Aorta (tissue), 5 donors: ENCODE measurements around the gene CA6. TPM values are rescaled to one million over a fixed set of nuclear protein-coding genes. Genes with fewer than 3 reads are reported as not detected.
"Not testable (repeated sequence)": the region's sequence is repeated elsewhere in the genome, so short reads cannot be mapped to it uniquely, and the experiment has no call there.

ENCODE experiments used
- ATAC-seq: fragments of 200-7000 bp; cut with Tn5 transposase; one replicate; pipeline ENCODE4 v1.9.1; 2022; ENCODE audit warnings: moderate library complexity; ENCODE audit not compliant: low FRiP score
- DNase-seq, 2 donors: peaks; one replicate each; pipeline ENCODE4 v3.0.0-alpha.2; 2020
- H3K27ac ChIP-seq, 2 donors: one replicate each; pipeline ENCODE4 v1.5.1; 2013; ENCODE audit warnings: low read length in 2 of 2, mild to moderate bottlenecking in 2 of 2, moderate library complexity in 2 of 2, control low read depth in 1 of 2, inconsistent platforms in 1 of 2, low read depth in 1 of 2
- H3K27me3 ChIP-seq, 2 donors: one replicate each; pipeline ENCODE4 v1.6.1; 2013; ENCODE audit warnings: control low read depth in 1 of 2, low read length in 1 of 2, mild to moderate bottlenecking in 1 of 2, moderate library complexity in 1 of 2; ENCODE audit not compliant: insufficient read depth in 2 of 2, control insufficient read depth in 1 of 2
- H3K36me3 ChIP-seq, 2 donors: one replicate each; pipeline ENCODE4 v1.6.1; 2013; ENCODE audit warnings: control low read depth in 1 of 2, low read length in 1 of 2, mild to moderate bottlenecking in 1 of 2; ENCODE audit not compliant: insufficient read depth in 2 of 2, control insufficient read depth in 1 of 2
- H3K4me1 ChIP-seq, 2 donors: one replicate each; pipeline ENCODE4 v1.6.1; 2013; ENCODE audit warnings: low read length in 2 of 2, control low read depth in 1 of 2, mild to moderate bottlenecking in 1 of 2, moderate library complexity in 1 of 2; ENCODE audit not compliant: insufficient read depth in 2 of 2, control insufficient read depth in 1 of 2
- H3K4me3 ChIP-seq, 2 donors: one replicate each; pipeline ENCODE4 v1.5.1; 2013; ENCODE audit warnings: low read length in 2 of 2, control low read depth in 1 of 2, mild to moderate bottlenecking in 1 of 2
- H3K9me3 ChIP-seq: one replicate; pipeline ENCODE4 v1.6.1; 2013; ENCODE audit warnings: mild to moderate bottlenecking, low read length; ENCODE audit not compliant: control insufficient read depth
- WGBS, 2 donors: extraction: QIAGEN DNeasy Blood & Tissue Kit; methylation state at CpG; one replicate each; pipeline ENCODE4 v1.1.7; 2013; 5-methylcytosine and 5-hydroxymethylcytosine counted together
- intact Hi-C, 2 donors: fragments of 100-400 bp; cut with DNase I; formaldehyde crosslinking; loops; one replicate each; pipeline versions ENCODE4 v1.14.2 to v1.15.0; 2022
- long read RNA-seq, 2 donors: library from polyadenylated mRNA; unstranded; transcript quantifications; one replicate each; pipeline ENCODE4 v2.0.0, GENCODE V29; 2020 to 2021
- polyA plus RNA-seq, 2 donors: library from polyadenylated mRNA; stranded (reverse); fragments of 200-250 nt; gene quantifications; one replicate each; pipeline ENCODE4 v1.2.3, GENCODE V29; 2013
- total RNA-seq, 2 donors: library from RNA; stranded (reverse); fragmentation: NEBNext Ultra II Directional; extraction: Animal tissue kit (Norgen Biotek cat#: 25700); gene quantifications; one replicate each; pipeline ENCODE4 v1.2.1, GENCODE V29; 2021
- donor health status: healthy with polysubstance abuse.
- donor health status: Bipolar disorder and iron deficiency.
- donor health status: DM: no; HTN: no; CAD: no.
- donor health status: DM: no; HTN: no; CAD: no.
- donor health status: DM: yes; HTN: yes; CAD: no.

Gene CA6
- not detected for total RNA-seq
- polyA plus RNA-seq = not detected
- long read RNA-seq, donor 1 = 0 reads
- long read RNA-seq, donor 2 = 0 reads

DNA sequence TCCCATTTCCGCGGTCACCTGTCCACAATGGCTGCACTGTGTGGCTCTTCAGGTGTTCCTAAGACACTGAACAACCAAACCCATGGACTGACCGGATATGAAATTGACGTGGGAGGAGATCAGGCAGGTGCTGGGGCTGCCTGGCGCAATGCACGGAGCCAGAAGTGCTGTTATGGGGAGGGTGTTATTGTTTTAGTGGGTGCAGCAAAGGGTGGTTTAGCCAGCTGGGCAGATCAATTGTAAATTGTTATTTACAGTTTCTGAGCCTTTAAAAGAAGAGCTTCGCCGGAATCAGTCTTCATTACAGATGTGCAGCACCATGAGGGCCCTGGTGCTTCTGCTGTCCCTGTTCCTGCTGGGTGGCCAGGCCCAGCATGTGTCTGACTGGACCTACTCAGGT is at the start of gene CA6:
CA6 (plus strand) TSS at position 301 of the 400 bp plus-strand sequence; CDS start at position 320, 19 bp downstream.
- DNase-seq = no peak
- intact Hi-C loops = no loop called here
- Histone ChIP-seq H3K9me3 (no peaks in the 10 kb centered on the region), H3K27me3 (no peaks in the 10 kb centered on the region), H3K27ac (no peak within 1 kb of the TSS), H3K36me3 (no peaks in the 10 kb centered on the region), H3K4me3 (no peak within 1 kb of the TSS), H3K4me1 (no peaks in the 10 kb centered on the region)
- 96 to 97% methylated on average over 8 of the region's 8 CpGs for WGBS, 2 donors
- ATAC-seq = no peak

DNA sequence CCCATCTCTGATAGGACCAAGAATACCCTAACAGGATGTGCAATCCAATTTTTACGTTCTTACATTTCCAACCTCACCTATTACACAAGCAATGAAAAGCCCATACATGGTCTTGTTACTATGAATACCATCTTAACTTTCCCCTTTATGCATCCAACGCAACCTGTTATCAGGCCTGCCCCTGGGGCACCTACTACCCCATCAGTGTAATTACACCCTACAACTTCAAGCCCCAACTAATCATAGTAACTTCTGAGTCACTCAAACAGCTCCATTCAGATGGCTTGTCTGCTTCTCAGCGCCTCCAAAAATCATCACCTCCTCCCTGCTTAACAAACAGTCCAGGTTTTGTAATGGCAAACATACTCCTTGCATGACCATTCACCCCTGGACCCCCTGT is 48.9 kb upstream of the CA6 start:
- H3K27ac ChIP-seq, H3K9me3 ChIP-seq, DNase-seq, H3K27me3 ChIP-seq, H3K4me1 ChIP-seq, intact Hi-C loops, ATAC-seq, H3K36me3 ChIP-seq, H3K4me3 ChIP-seq: not testable (repeated sequence)
- 85 to 87% methylated on average over 3 of the region's 3 CpGs for WGBS, 2 donors

DNA sequence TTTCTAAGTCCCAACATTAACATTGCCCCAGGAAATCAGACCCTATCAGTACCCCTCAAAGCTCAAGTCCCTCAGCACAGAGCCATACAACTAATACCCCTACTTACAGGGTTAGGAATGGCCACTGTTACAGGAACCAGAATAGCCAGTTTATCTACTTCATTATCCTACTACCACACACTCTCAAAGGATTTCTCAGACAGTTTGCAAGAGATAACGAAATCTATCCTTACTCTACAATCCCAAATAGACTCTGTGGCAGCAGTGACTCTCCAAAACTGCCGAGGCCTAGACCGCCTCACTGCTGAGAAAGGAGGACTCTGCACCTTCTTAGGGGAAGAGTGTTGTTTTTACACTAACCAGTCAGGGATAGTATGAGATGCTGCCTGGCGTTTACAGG is 48.2 kb upstream of the CA6 start:
- H3K4me3 ChIP-seq, H3K9me3 ChIP-seq, DNase-seq, H3K27me3 ChIP-seq, H3K36me3 ChIP-seq, H3K4me1 ChIP-seq, intact Hi-C loops, H3K27ac ChIP-seq, ATAC-seq: not testable (repeated sequence)
- 92 to 94% methylated on average over 4 of the region's 4 CpGs for WGBS, 2 donors

DNA sequence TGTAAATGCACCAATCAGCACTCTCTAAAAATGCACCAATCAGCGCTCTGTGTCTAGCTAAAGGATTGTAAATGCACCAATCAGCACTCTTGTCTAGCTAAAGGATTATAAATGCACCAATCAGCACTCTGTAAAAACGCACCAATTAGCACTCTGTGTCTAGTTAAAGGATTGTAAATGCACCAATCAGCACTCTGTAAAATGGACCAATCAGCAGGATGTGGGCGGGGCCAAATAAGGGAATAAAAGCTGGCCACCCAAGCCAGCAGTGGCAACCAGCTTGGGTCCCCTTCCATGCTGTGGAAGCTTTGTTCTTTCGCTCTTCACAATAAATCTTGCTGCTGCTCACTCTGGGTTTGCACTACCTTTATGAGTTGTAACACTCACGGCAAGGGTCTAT is 47.2 kb upstream of the CA6 start:
- DNase-seq, H3K9me3 ChIP-seq, H3K4me3 ChIP-seq, intact Hi-C loops, H3K4me1 ChIP-seq, H3K27me3 ChIP-seq, ATAC-seq, H3K27ac ChIP-seq, H3K36me3 ChIP-seq: not testable (repeated sequence)
- WGBS, 2 donors = 91 to 95% methylated on average over 5 of the region's 5 CpGs

DNA sequence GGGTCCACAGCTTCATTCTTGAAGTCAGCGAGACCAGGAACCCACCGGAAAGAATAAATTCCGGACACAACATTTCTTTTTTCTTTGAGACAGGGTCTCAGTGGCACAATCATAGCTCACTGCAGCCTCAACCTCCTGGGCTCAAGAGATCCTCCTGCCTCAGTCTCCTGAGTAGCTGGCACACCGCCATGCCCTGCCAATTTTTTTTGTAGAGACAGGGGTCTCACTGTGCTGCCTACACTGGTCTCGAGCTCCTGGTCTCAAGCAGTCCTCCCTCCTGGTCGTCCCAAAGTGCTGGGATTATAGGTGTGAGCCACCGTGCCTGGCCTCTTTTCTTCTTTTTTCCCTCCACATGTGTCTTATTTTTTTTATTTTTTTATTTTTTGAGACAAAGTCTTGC is 46.6 kb upstream of the CA6 start:
- Histone ChIP-seq H3K4me3 (no peak overlapping the region), H3K36me3 (no peaks in the 10 kb centered on the region), H3K27me3 (no peaks in the 10 kb centered on the region), H3K27ac (no peak overlapping the region), H3K4me1 (no peaks in the 10 kb centered on the region), H3K9me3 (no peaks in the 10 kb centered on the region)
- ATAC-seq = no peak
- DNase-seq = peak in 1 of 2 donors; percentile 63
- 95% methylated on average over 7 of the region's 7 CpGs for WGBS, 2 donors
- intact Hi-C loops = no loop called here

DNA sequence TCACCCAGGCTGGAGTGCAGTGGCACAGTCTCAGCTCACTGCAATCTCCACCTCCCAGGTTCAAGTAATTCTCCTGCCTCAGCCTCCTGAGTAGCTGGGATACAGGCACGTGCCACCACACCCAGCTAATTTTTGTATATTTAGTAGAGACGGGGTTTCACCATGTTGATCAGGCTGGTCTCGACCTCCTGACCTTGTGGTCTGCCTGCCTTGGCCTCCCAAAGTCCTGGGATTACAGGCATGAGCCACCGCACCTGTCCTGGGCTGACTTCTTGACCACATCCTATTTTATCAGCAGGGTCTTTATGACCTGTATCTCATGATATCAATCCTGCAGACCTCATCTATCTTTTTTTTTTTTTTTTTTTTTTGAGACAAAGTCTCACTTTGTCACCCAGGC is 45.0 kb upstream of the CA6 start:
- H3K4me3 ChIP-seq, H3K27me3 ChIP-seq, ATAC-seq, H3K27ac ChIP-seq, H3K9me3 ChIP-seq, intact Hi-C loops, H3K36me3 ChIP-seq, H3K4me1 ChIP-seq: not testable (repeated sequence)
- DNase-seq = peak in 1 of 2 donors; percentile 37
- 97 to 98% methylated on average over 4 of the region's 4 CpGs for WGBS, 2 donors

DNA sequence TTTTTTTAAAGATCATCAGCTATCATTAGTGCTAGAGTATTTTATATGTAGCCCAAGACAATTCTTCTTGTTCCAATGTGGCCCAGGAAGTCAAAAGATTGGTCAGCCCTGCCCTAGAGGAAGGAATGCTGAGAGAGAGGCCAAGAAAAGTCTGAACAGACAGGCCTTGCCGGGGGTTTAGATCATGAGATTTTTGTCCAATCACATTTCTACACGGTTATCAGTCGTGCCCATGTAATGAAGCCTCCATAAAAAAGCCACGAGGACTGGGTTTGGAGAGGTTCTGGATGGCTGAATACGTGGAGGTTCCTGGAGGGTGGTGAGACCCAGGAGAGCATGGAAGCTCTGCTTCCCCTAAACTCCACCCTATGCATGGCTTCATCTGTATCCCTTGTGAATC is 42.9 kb upstream of the CA6 start:
- H3K27me3 ChIP-seq = no peaks in the 10 kb centered on the region
- ATAC-seq (no peak), DNase-seq (no peak)
- intact Hi-C loops = no loop called here
- whole genome bisulfite sequencing, 2 donors = 36% methylated on average over 5 of the region's 5 CpGs
- H3K4me1 ChIP-seq = no peaks in the 10 kb centered on the region
- H3K4me3 ChIP-seq = no peak overlapping the region
- peak overlapping the region; percentile 30 to 56 for H3K27ac ChIP-seq
- H3K36me3 ChIP-seq = no peaks in the 10 kb centered on the region
- no peaks in the 10 kb centered on the region for H3K9me3 ChIP-seq

DNA sequence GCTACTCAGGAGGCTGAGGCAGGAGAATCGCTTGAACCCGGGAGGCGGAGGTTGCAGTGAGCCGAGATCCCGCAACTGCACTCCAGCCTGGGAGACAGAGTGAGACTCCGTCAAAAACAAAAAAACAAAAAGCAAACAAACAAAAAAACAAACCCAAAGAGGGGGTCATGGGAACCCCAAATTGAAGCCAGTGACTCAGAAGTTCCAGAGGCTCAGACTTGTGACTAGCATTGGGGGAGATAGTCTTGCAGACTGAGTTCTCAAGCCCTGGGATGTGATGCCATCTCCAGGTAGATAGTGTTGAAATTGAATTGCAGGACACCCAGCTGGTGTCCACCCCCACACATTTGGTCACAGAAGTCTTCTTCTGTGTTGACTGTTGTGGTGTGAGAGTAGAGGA is 42.3 kb upstream of the CA6 start:
- DNase-seq = no peak
- Histone ChIP-seq H3K9me3 (no peaks in the 10 kb centered on the region), H3K27me3 (no peaks in the 10 kb centered on the region), H3K27ac (peak overlapping the region; percentile 57 to 98), H3K4me1 (no peaks in the 10 kb centered on the region), H3K4me3 (no peak overlapping the region), H3K36me3 (no peaks in the 10 kb centered on the region)
- no peak for ATAC-seq
- 93 to 95% methylated on average over 6 of the region's 6 CpGs for WGBS, 2 donors
- intact Hi-C loops = no loop called here

DNA sequence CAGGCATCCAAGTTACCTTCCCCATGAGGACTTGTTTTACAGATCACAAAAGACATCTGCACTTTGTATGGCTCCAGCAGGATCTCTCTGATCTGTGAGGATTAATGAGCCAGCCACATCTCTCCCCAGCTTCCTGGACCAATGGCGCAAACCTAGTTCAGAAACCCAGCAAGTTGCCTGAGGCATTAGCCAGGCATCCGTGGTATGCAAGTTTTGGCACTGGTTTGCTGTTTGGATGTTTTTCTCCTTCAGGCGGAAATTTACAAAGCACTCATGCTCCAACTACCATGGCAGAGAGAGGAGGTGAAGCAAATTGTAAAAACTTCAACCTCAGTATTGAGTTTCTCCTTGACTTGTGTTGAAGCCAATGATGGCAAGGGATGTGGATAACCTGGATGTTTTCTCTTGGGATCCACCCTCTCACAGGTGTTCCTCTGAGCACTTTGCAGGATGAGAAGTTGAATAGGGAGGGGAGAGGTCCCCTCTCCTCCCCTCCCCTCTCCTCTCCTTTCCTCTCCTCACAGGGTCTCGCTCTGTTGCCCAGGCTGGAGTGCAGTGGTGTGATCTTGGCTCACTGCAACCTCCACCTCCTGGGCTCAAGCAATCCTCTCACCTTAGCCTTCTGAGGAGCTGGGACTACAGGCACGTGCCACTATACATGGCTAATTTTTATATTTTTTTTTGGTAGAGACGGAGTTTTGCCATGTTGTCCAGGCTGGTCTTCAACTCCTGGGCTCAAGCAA is 41.6 kb upstream of the CA6 start:
- peak overlapping the region; percentile 57 to 98 for H3K27ac ChIP-seq
- DNase-seq (peak; percentile 78 to 84), ATAC-seq (peak; percentile 68)
- H3K27me3 ChIP-seq = no peaks in the 10 kb centered on the region
- intact Hi-C loops = loop anchor here in 1 of 2 donors (2.0 kb wide), 1 partner anchor 25 kb away; the partner anchor contains the start of gene ENO1
- no peaks in the 10 kb centered on the region for H3K4me1 ChIP-seq
- H3K4me3 ChIP-seq = no peak overlapping the region
- H3K36me3 ChIP-seq = no peaks in the 10 kb centered on the region
- no peaks in the 10 kb centered on the region for H3K9me3 ChIP-seq
- WGBS, 2 donors = 34 to 35% methylated on average over 6 of the region's 6 CpGs
